GM23248 (cell line): ENCODE data around the gene FMN2.

Experiments used
- EZH2 ChIP-seq: fragments of 200-600 bp; sonication (generic); IDR thresholded peaks from 2 replicates; pipeline ENCODE4 v1.6.1; 2018; ENCODE audit warnings: antibody characterized with exemption, mild to moderate bottlenecking; ENCODE audit not compliant: insufficient read depth, poor library complexity, severe bottlenecking
- EZH2phosphoT487 ChIP-seq: fragments of 200-600 bp; sonication (generic); IDR thresholded peaks from 2 replicates; pipeline ENCODE4 v1.6.1; 2018; ENCODE audit warnings: antibody characterized with exemption, moderate library complexity, mild to moderate bottlenecking, low read depth; ENCODE audit not compliant: insufficient read depth

DNA sequence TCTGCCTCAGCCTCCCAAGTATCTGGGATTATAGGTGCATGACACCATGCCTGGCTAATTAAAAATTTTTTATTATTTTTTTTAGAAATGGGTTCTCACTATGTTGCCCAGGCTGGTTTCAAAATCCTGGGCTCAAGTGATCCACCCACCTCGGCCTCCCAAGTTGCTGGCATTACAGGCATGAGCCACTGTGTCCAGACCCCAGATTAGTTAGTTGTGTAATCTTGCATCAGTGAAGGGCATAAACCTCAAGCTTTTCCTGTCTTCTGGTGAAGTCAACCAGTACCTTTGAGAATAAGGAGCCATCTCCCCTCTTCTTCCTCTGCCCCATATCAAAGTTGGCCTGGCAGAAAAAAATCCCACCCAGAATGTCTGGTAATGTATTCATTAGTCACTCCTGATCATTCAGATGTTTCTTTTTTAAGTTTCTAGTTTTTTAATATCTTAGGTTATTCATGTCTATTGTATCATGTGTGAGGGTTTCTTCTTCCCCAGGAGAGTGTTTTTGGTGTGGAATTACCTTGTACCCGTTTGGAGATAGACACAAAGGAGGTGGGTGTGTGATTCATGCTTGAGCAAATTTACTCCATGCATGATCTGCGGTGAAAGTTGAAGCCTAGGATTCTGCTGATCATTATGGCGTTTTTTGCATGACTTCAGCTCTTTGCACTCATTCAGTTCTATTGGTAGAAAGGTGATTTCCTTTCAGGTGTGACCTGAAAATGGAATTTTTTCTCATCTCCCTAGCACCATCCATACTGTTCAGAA lies 144.0 kb downstream of the FMN2 start:
- TF ChIP-seq EZH2phosphoT487 (no peak), EZH2 (no peak)
